NCI-H1092 treated with DMSO at 0.1 percent for 48 hours (cell line): Measurements from ENCODE around the gene SVEP1.
"Not testable (repeated sequence)": the region's sequence is repeated elsewhere in the genome, so short reads cannot be mapped to it uniquely, and the experiment has no call there.

Source experiments
- DNase-seq: peaks from one replicate; lab custom pipeline; 2025; lab: John Stamatoyannopoulos, UW

The SVEP1 gene

DNA sequence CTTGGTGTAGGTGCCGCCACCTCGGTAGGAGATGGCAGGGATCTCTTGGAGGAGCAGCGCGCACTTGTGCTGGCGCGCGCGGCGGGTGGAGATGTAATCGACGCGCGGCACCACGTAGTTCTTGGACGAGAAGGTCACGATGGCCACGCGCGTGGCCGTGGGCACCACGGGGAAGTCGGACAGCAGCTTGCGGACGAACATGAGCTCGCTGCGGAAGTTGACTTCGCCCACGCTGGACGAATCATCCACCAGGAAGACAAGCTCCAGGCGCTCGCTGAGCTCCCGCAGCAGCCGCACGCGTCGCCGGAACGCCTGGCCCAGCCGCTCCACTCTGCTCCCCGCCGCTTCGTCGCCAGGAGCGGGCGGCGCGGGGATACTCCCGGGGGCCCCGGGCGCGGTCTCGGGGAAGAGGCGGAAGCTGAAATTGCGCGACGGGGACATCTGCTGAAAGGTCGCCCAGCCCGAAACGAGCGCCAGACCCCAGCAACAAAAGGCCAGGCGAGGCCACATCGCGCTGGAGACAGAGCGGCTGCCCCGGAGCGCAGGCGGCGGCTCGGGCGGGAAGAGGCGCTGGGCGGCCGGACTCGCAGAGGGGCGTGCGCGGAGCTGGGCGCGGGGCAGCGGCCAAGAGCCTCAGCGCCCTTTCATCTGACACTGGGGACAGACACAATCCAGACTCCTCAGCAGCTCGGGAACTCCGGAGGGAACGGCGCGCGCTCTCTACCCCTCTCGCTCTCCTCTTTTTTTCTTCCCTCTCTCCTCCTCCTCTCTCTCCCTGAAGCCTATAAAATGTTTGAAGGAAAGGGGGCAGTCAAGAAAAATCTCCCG is at the start of gene SVEP1:
Gene SVEP1, minus strand, starts transcription at position 708 of the 828 bp plus-strand sequence. Its CDS starts 198 bp downstream, at position 510.
- DNase-seq: peak; percentile 47

DNA sequence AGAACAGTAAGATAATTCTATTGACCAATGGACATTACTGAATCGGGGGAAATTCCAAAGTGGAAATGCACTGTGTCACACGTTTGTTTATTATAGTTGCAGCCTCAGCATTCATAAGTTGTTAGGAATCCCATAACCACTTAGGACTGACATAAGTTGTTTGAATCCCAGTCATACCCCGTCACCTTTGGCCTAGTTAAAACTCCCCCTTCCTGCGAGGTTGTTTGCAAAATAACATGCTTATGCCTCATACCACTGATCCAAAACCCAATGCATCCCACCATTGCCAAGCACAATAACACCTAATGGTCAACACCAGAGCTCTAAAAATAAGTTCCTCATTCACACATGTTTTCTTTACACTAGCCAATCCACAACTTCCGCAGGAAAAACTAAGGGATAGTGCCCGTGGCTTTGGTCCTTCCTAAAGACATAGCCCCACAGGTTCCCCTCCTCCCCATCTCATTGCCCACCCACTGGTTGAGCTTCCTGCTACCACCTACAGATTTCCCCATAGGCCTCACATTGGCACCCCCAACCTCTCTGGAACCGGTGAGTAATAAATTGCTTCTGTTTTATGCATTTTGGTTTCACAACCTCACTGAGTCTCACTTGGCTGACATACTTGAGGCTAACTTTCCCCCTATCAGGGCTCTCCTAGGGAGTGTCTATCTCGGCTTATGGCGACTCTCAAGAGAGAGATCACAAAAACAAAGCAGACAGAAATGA is 46.7 kb upstream of the SVEP1 start:
- DNase-seq: no peak

DNA sequence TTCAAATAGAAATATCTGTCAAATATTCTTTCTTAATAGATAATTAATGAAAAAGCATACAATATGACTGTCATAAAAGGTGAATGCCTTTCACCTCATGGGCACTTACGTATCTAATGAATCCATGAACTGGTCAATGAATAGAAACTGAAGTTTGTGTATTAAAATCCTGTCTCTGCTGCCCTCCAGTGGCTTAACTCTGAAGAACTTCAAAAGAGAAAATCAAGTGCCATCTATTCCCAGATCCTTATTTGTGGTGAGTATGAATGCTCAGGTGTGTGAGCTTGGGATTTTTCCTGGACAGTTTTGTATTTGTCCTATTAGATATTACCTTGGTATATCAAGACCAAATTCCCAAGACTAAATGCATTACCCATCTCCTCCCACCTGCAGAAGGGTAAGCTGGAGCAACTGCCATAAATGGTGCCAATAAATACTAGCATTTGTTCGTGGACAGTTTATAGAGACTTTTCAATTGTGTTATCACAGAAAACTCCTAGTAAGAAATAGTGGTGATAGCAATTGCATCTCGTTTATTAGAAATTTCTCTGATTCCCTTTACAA is 44.0 kb upstream of the SVEP1 start:
- peak; percentile 77 for DNase-seq

DNA sequence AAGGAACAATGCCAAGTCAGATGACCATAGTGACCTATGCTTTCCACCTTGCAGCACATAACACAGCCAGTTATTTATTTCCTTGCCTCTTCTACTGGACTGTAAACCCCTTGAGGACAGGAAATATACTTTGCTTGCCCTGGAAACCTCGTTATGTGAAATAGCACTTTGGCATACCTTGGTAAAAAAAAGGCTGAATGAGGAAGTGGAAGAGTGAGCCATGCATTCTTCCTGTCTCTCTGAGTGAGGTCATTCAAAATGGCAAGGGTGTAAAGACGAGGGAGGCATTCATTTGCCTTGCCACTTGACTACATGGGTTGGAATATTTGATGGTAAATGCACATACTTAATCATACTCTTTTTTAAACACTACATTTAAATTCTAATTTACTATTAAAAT is 42.8 kb upstream of the SVEP1 start:
- DNase-seq: no peak

DNA sequence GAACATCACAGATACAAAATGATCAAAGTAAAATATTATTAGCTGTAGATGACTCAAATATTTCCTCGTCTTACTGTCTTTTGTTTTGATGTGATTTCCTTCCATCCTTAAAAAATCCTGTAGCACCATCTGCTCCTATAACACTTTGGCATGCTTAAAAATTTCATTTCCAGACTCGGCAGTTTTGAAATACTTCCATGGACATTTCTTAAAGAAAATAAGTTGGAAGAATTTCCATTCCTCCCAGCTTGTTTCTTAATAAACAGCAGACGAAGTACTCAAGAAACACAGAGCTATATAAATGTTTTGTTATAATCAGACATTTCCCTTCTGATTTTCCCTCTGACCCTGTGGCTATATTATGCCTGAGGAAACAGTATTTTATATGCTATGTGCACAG is 41.2 kb upstream of the SVEP1 start:
- no peak for DNase-seq

DNA sequence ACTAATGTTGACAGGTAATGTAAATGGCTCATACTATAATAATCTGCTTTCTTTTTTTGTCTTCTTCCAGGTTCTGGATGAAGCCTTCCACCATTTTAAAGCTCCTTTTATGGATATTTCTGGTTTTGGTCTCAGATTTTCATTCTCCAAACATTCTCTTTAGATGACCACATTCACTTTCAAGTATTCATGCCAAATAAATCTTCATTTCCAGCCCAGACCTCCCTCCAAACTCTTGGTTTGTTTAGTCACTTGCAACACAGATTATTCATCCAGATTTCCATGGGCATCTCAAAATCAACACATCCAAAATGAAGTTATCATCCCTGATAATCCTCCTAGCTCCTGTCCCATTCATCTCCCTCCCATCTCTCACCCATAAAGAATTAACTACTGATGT is 40.3 kb upstream of the SVEP1 start:
- DNase-seq: no peak

DNA sequence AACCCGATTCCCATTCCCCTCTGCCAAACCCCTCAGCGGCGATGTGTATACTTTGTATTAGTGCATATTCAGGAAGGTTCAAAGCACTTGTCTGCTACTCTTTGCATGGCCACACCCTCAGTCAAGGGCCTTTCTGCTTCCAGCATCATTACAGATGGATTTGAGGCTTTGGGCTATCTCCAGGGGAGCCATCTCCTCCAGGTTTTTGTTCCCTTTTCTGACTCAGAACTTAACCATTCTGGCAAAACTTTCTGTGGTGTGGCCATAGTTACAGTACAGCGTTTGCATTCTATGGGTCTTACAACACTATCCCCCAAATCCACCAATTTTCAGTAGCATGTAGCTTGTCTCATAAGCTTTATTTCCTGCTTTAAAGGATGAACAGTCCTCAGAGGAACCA is 36.0 kb upstream of the SVEP1 start:
- DNase-seq: no peak

DNA sequence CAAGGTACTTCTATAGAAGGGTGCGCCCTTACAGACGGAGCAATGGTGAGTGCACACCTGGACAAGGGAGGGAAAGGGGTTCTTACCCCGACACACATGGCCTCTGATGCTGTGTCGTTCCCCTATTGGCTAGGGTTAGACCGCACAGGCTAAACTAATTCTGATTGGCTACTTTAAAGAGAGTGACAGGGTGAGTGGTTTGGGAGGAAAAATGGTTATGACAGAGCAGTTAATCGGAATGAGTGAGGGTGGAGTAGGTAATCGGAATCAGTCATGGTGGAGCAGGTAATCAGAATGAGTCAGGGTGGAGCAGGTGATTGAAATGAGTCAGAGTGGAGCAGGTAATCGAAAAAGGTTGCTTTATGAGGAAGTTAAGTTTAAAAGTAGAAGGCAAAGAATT is 35.0 kb upstream of the SVEP1 start:
- DNase-seq: not testable (repeated sequence)

DNA sequence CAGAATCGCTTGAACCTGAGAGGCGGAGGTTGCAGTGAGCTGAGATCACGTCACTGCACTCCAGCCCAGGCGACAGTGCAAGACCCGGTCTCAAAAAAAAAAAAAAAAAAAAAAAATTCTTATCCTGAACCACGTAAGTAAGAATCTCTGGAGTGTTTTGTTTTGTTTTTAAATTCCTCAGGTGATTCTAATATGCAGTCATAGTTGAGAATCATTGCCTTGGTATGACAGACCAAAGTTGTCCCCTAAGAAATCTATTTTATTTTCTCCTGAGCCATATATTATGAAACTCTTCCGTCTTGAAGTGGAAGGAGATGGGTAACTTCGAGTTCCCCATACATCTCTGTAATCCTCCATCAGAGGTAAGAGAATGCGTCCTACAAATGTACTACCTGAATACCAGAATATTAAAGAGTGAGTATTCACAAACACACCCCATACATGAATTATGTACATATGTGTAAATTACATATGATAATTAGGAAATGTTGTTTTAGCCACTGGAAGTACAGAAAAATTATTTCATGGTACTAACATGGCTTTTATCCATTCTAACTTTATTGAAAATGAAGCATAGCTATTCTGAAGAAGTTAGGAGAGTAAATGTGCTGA is 26.7 kb upstream of the SVEP1 start:
- DNase-seq: no peak

DNA sequence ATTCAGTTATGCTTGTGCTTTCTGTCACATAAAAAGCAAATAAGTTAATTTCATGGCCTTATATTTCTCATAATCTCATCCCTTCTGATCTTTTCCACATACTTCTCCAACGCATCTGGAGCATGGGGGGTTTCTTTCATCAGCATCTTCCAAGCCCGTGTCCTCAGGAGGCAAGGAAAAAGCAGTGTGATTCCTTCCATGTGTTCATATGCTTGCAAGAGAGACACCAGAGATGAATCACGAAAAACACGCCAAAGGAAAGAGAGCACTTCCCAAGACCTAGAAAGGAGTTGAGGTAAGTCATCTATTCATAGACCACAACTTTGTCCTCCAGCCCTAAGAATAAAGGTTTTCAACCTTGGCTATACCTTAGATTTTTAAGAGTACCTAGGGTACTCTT is 26.0 kb upstream of the SVEP1 start:
- DNase-seq: no peak

DNA sequence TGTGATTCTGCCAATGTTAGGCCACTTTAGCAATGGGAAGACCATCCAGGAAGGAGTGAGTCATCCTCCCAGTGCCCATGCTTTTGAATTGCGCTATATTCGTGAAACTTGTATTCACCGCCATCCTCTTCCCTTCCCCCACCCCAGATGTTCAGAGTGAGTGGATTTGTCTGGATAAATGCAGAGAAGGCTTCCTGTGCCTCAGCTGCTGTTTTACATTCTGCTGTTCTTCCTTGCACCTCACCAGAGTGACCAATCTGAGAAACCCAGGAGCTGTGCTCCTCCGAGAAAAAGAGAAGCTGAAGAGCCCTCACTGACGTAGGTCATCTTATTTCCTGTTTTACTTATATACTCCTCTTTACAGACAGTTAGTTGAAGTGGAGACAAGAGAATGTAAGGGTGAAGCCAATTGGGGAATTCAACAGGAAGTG is 24.6 kb upstream of the SVEP1 start:
- DNase-seq: no peak

DNA sequence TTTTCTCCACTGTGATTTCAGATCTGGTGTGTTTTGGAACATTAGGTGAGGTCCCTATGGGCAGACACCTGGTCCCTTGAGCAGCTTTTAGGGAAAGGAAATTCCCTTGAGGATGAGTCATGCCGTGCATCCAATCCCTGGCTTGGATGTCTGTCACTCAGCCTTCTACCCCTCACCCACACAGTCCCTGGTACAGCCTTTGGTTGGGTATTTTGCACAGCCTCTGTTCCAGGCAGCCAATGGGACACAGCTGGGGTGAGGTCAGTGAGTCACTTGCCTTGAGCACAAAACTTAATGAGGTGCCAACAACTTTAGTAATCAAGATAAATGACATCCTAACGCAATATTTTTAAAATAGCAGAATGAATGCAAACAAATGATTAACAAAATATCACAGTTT is 22.7 kb upstream of the SVEP1 start:
- no peak for DNase-seq

DNA sequence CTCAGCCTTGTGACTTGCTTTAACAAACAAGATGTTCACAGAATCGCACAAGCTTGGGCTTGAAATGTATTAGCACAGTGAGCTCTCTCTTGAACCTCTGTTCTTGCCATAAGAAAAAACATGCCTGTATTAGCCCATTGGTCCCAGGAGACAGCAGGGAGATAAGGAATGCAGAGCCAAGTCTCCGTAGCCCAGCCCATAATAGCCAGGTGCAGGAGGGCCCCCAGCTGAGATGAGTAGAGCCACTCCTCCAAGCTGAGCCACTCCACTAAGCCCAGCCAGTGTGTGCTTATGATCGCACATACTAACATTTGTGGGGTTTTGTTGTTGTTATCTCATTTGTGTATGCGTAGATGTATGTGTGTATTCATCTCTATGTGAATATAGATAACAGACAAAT is 21.6 kb upstream of the SVEP1 start:
- no peak for DNase-seq

DNA sequence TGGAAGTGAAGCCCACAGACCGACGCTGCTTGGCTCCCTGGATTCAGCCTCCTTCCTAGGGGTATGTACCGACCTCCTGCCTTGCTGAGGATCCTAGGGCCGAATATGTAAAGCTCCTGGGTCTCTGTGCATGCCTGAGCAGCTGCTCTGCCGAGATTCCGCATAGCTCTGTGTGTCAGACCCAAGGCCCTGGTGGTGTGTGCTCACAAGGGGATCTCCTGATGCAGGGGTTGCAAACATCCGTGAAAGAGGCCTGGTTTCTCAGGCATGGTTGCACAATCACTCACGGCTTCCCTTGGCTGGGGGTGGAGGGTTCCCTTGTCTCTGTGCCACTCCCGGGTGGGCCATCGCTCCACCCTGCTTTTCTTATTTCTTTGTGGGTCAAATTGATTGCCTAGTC is 19.9 kb upstream of the SVEP1 start:
- DNase-seq: no peak

DNA sequence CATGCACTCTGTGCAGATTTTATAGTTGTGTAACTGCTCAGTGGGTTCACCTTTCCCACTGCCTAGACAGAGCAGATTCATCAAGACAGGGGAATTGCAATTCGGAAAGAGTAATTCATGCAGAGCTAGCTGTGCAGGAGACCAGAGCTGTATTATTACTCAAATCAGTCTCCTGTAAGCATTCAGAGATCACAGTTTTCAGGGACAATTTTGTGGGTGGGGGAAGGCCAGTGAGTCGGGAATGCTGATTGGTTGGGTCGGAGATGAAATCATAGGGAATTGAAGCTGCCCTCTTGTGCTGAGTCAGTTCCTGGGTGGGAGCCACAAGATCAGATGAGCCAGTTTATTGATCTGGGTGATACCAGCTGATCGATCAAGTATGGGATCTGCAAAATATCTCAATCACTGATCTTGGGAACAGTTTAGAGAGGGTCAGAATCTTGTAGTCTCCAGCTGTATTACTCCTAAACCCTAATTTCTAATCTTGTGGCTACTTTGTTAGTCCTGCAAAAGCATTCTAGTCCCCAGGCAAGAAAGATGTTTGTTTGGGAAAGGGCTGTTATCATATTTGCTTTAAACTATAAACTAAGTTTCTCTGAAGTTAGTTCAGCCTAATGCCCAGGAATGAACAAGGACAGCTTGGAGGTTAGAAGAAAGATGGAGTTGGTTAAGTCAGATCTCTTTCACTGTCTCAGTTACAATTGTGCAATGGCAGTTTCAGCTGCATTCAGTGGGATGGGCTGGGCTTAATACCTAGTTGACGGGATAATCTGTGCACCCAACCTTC is 12.7 kb upstream of the SVEP1 start:
- DNase-seq: no peak

DNA sequence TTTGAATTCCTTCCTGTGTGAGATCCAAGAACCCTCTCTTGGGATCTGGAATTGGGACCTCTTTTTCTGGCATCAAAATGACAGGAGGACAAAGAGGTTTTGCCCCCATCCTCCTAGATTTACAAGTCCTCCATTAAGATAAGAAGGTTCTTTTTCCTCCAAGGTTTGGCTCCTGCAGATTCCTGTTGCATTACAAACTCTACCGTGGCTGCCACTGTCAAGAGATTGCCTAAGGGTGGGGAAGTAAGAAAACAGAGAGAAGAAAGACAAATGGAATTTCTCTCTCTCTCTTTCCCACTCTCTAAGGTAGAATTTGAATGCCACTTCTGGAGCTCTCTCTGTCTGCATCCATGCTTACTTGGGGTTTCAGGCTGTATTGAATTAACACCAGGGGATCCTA is 12.0 kb upstream of the SVEP1 start:
- DNase-seq: no peak

DNA sequence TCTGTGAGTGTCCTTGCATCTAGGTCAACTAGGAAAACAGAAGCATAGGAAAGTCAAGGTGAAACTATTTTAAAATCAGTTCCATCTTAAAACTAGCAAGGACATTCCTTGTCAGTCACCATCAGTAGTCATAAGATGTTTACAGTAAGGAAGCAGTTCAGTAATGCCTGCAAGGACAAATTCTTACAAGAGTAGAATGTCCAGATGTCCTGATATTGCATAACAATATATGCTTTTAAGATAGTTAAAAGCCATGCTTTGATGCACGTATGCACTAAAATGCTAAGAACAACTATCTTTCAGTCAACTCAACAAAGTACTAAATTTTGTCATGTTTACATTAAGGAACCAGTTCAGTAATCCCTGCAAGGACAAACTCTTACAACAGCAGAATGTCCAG is 11.3 kb upstream of the SVEP1 start:
- DNase-seq: no peak

DNA sequence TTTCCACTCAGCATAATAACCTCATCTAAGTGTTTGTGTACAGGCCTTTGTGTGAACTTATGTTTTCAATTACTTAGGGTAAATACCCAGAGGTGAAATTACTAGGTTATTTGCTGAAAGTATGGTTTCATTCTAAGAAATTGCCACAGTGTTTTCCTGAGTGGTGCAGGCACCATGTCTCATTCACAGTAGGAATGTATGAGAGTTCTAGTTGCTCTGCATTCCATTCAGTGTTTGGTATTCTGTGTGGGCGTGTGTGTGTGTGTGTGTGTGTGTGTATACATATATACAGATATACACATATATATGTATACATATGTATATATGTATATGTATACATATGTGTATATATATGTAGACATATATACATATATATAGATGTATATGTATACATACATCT is 8.8 kb upstream of the SVEP1 start:
- no peak for DNase-seq

DNA sequence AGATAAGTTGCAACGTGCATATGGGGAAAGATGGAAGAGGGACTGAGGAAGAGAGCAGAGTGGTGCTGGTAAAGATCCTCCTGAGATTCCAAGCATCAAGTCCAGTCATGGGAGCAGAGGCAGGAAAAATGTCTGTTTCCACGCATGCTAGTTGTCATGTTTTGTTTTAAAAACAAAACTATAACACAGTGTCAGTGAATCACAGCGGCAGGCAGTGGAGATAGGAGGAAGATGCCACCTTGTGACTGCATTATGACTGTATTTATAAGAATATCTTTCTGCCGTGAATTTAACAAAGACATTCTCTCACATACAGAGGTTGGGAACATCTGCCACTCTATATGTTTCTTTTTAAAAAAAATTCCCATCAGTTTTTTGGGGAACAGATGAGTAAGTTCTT is 3.7 kb upstream of the SVEP1 start:
- no peak for DNase-seq

DNA sequence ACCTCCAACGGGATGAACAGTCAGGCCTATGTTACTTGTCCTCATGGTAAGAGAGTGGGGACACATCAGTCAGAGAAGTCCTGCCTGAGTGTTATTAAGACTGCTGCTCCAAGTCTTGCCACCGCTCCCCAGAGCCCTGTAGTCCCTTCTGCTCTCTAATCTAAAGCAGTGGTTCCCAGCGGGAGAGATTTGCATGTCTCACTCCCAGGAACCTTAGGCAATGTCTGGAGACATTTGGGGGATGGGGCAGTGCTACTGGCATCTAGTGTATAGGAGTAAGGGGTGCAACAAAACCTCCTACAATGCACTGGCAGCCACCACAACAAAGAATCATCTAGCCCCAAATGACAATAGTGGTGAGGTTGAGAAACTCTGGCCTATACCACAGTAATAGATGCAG is 2.6 kb upstream of the SVEP1 start:
- DNase-seq: no peak

DNA sequence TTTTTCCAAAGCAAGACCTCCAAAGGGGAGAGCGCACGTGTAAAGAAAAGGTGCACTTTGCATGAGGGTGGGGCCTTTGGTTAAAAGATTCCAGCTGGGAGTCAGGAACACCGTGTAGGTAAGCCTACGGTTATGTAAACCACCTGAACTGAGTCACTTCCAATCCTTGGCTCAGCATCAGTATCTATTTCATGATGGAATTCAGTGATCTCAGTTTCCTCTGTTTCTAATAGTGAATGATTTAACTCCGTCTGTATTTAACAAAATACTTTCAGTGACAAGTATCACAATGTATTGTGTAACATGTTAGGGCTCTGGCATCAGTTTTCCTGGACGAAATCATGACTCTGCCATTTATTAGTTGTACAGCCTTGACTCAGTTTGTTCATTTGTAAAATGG is 1.3 kb upstream of the SVEP1 start:
- DNase-seq: no peak

DNA sequence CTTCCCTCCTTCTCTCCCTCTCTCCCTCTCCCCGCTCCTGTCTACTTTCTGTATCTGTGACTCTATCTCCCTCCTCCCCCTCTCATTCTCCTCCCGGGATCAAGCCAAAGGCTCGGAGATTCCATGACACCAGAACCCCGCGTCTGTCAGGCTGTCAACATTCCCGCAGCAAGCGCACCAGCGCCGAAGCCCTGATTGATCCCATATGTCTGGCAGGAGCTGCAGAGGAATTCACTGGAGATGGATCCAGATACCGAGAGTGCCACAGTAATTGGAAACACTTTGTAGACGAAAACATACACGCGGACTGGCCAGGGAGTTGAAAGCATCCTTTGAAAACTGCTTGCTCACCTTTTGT is 300 bp upstream of the SVEP1 start:
- DNase-seq: no peak
